ENCODE measurements around the gene FREY1. TPM values are rescaled to one million over a fixed set of nuclear protein-coding genes. Genes with fewer than 3 reads are reported as not detected.

Gene FREY1
- total and polyA plus RNA-seq, 2 of the 8 experiments (the other 6 are each of a cell fraction or from before 2014, with no cell fraction given): 0.32 to 1.1 TPM

DNA sequence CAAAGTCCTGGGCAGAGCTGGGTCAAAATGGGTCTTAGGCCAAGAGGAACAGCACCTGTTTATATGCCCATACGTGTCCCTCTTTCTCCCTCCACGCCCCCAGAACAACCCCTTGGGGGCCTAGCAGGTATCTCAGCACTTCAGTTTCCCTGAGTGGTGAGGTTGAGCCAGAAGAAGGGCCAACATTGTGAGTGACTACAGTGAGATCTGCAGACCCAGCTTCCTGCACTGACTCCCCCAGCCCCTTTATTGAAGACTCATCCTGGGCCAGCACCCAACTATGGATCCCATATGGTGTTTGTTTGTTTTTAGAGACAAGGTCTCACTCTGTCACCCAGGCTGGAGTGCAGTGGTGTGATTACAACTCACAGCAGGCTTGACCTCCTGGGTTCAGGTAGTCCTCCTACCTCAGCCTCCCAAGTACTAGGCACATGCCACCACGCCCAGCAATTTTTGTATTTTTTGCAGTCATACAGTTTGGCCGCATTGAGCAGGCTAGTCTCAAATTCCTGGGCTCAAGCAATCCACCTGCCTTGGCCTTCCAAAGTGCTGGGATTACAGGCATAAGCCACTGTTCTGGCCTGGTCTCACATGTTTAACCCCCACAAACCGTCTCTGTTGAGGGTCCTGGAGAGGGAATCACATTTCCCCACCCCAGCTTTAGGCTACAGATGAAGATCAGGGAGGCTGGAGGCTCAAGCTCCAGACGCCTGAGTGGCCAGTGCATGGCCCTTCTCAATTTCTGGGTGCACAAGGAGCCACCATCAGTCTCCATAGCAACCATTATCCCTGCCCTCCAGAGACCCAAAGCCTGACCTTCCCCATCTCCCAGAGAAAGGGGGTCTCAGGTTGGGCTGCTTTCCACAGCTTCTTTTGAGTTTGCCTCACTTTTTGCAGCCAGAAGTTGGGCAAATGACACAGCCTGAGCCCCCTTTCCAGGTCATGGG, 13.7 kb upstream of the FREY1 start:
- H2BK15ac ChIP-seq (ENCODE audit: low read length): peak overlapping the region; percentile 89; the same call in 1 of the 2 replicates
- peak overlapping the region in 2 of 4 experiments; percentile 68 to 78; a peak in 3 of 7 replicates for H3K9ac ChIP-seq (replicated peaks in 1 of 4; ENCODE audit: extremely low read depth in 1 of 4, low read depth in 3 of 4, low read length in 3 of 4)
- H2BK20ac ChIP-seq (ENCODE audit: low read length): peak overlapping the region; percentile 83
- 0 out of 2 replicates have a peak overlapping the region, but pooled peaks have one; percentile 76 for H3K27ac ChIP-seq (ENCODE audit: low read depth, low read length)
- peak overlapping the region; percentile 3 for H3K4ac ChIP-seq (replicated peaks; ENCODE audit: insufficient read length, low read depth, low read length)
- no peak overlapping the region for H3K56ac ChIP-seq (replicated peaks; ENCODE audit: insufficient read length, low read depth, low read length)
- H3K23ac ChIP-seq (ENCODE audit: insufficient read length): no peak overlapping the region
- H4K20me1 ChIP-seq (replicated peaks in 1 of 2; ENCODE audit: control insufficient read depth in 1 of 2, insufficient read depth in 2 of 2, low read length in 2 of 2): peaks cover 11 to 19% of the 10 kb centered on the region in 2 experiments
- H3K27me3 ChIP-seq (replicated peaks in 1 of 4; ENCODE audit: control insufficient read depth in 3 of 4, extremely low read depth in 1 of 4, insufficient read depth in 3 of 4, low read length in 3 of 4): peaks cover 0 to 9% (median 0%) of the 10 kb centered on the region in 4 experiments; a peak in 3 of 7 replicates
- FAIRE-seq: no peak
- POLR2A ChIA-PET (ENCODE audit: partially characterized antibody): interaction anchor here (0.7 to 9.8 kb wide), 23 partner anchors 8 to 591 kb away, joined by 3 to 115 read pairs (median 6); no protein-coding TSS in a partner anchor
- peak overlapping the region; percentile 97 for H2BK12ac ChIP-seq (ENCODE audit: low read depth, low read length)
- peak overlapping the region; percentile 96 for H2AK5ac ChIP-seq (ENCODE audit: low read depth, low read length)
- peaks cover 22% of the 10 kb centered on the region for H3K23me2 ChIP-seq (ENCODE audit: low read depth, low read length)
- 74% methylated on average over 6 of the region's 6 CpGs; no CpG with 5 or more reads in 1 of the 2 experiments for WGBS, 2 experiments (ENCODE audit: extremely low coverage in 1 of 2, insufficient coverage in 1 of 2, insufficient read length in 1 of 2, insufficient replicate concordance in 2 of 2, low coverage in 1 of 2, low lambda C conversion rate in 2 of 2, missing lambda C conversion rate in 1 of 2)
- H3K18ac ChIP-seq (ENCODE audit: extremely low read depth, low read length): peak overlapping the region; percentile 97
- H3K9me3 ChIP-seq (ENCODE audit: insufficient read depth in 2 of 2, low read depth in 1 of 2, low read length in 1 of 2): no peaks in the 10 kb centered on the region
- H3K4me1 ChIP-seq (replicated peaks in 1 of 4; ENCODE audit: control insufficient read depth in 3 of 4, insufficient read depth in 4 of 4, low read length in 3 of 4): peaks cover 12 to 33% (median 24%) of the 10 kb centered on the region in 4 experiments
- no peak for DNase-seq (ENCODE audit: low read depth in 1 of 2, low spot score in 2 of 2)
- no peak overlapping the region for H4K8ac ChIP-seq (ENCODE audit: extremely low read depth, insufficient read depth, low read length)
- peaks cover 19% of the 10 kb centered on the region for H3K79me1 ChIP-seq (ENCODE audit: low read depth, low read length)
- CTCF ChIA-PET (ENCODE audit: partially characterized antibody): interaction anchor here (0.6 to 2.0 kb wide), 7 partner anchors 10 to 217 kb away, joined by 3 to 7 read pairs (median 4); no protein-coding TSS in a partner anchor
- peak overlapping the region; percentile 63 to 78 (median 68); a peak in 7 of 8 replicates for H3K4me3 ChIP-seq (ENCODE audit: extremely low read depth in 1 of 4, insufficient read depth in 2 of 4, low read depth in 3 of 4, low read length in 4 of 4)
- H3K79me2 ChIP-seq (ENCODE audit: control insufficient read depth in 1 of 2, insufficient read depth in 2 of 2, low read length in 2 of 2): peaks cover 0 to 17% of the 10 kb centered on the region in 2 experiments; a peak in 1 of 4 replicates
- H4K91ac ChIP-seq (replicated peaks; ENCODE audit: insufficient read length, low read length): peak overlapping the region; percentile 29
- H2BK5ac ChIP-seq (ENCODE audit: low read depth, low read length): peak overlapping the region; percentile 93; the same call in 1 of the 2 replicates
- H3K14ac ChIP-seq (ENCODE audit: insufficient read length): no peak overlapping the region
- H2BK120ac ChIP-seq (replicated peaks; ENCODE audit: low read depth, low read length): peak overlapping the region; percentile 65
- H2AFZ ChIP-seq (ENCODE audit: low read length): no peak overlapping the region
- H4K5ac ChIP-seq (ENCODE audit: insufficient read length, low read depth, low read length): peak overlapping the region; percentile 4
- peak overlapping the region; percentile 81 to 91 for H3K4me2 ChIP-seq (ENCODE audit: insufficient read depth in 1 of 2, low read depth in 2 of 2, low read length in 2 of 2)
- peaks cover 0 to 7% (median 4%) of the 10 kb centered on the region in 4 experiments; a peak in 5 of 8 replicates for H3K36me3 ChIP-seq (ENCODE audit: control insufficient read depth in 2 of 4, insufficient read depth in 4 of 4, low read length in 3 of 4)
- TF ChIP-seq GABPA (IDR thresholded peaks at IDR 0.05; ENCODE audit: borderline replicate concordance, insufficient read depth, low read length): no peak
- TF ChIP-seq FOSL1 (IDR thresholded peaks at IDR 0.05; ENCODE audit: insufficient read depth, low read depth, low read length): no peak
- no peak for TF ChIP-seq EGR1 (IDR thresholded peaks at IDR 0.05; ENCODE audit: borderline replicate concordance, low read depth, low read length)
